ENCODE results near the gene SMIM20. TPM values are rescaled to one million over a fixed set of nuclear protein-coding genes. Genes with fewer than 3 reads are reported as not detected.

SMIM20 gene
- total RNA-seq, 1 donor from 2014 or later = 31.2 TPM

DNA sequence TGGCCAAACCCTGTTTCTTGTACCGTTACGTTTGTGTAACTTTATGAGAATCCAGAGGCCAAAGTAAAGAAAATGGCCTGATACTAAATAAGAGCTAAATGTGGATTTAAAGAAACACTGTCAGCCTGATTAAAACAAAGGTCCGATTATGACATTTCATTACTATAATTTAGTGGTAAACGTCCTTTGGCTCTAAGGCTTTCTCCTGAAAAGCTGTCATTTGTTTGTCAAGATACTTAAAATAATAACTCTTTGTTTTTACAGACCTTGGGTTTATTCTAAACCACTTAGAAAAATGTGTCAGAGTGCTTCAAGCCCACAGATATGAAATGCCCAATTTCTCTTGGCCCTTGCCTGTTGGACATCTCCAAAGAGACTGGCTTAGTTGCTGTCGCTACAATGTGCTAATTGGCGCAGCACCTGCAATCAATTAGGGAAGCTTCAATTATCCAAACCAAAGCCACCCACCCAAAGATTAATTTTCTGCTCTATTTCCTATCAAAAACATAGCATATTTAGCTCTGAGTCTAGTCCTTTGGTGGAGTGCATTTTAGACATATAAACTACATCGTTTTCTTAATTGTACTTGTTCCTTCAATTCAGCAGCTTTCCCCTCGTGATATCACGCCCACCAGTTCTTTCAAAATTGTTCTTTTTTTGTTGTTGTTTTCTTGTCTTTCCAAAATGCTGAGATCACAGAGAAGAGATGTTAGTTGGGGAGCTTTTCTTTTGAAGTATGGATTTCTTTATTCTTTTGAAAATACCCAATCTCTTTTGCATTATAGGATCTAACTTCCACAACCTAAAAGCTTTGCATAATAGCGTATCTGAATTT is 13.6 kb downstream of the SMIM20 start:
- DNase-seq (ENCODE audit: low read depth) = no peak
- no peak overlapping the region for H3K4me3 ChIP-seq (ENCODE audit: low read depth, low read length)
- TF ChIP-seq, protein P1, sequence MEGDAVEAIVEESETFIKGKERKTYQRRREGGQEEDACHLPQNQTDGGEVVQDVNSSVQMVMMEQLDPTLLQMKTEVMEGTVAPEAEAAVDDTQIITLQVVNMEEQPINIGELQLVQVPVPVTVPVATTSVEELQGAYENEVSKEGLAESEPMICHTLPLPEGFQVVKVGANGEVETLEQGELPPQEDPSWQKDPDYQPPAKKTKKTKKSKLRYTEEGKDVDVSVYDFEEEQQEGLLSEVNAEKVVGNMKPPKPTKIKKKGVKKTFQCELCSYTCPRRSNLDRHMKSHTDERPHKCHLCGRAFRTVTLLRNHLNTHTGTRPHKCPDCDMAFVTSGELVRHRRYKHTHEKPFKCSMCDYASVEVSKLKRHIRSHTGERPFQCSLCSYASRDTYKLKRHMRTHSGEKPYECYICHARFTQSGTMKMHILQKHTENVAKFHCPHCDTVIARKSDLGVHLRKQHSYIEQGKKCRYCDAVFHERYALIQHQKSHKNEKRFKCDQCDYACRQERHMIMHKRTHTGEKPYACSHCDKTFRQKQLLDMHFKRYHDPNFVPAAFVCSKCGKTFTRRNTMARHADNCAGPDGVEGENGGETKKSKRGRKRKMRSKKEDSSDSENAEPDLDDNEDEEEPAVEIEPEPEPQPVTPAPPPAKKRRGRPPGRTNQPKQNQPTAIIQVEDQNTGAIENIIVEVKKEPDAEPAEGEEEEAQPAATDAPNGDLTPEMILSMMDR (conservative IDR thresholded peaks at IDR 0.05; ENCODE audit: low read depth, low read length) = no peak

DNA sequence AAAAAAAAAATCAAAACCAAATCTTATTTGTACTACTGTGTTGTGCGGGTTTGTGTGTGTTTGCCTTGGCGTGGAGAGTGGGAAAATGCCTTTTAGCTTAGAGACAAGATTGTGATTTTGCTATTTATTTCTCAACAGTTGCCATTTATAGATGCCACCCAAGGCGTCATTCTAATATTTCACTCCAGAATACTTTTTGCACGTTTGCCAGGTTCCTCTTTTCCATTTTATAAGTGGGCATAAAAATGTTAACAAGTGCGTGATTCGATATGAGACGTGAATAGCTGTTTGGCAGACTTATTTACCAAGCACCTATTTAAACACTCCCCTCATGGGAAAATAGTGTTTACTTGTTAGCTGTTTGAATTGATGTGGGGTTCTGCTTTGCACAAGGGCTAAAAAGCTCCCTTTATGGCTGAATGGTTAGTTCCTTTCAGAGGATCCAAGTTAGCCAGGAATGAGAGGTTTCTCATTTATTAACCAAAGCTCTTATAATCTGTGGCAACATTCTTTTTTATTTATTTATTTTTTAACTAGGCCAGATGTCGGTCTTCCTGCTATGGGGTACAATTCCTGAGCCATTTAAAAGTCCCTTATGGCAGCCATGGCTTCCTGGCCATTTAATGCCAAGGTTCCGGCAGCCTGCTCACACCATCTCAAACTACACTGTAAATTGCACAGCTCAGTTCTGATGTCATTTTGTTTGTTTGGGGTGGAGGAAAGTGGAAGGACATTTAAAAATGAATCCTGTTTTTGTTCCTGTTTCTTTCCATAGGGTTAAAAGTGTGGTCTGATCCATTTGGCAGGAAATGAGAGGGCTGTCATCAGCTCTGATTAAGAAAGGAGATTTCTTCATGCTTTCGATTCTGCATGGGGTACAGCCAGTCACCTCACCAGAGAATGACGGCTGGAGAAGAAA is 14.6 kb downstream of the SMIM20 start:
- TF ChIP-seq, protein P1 (conservative IDR thresholded peaks at IDR 0.05; ENCODE audit: low read depth, low read length) = no peak
- no peak overlapping the region for H3K4me3 ChIP-seq (ENCODE audit: low read depth, low read length)
- DNase-seq (ENCODE audit: low read depth) = no peak

DNA sequence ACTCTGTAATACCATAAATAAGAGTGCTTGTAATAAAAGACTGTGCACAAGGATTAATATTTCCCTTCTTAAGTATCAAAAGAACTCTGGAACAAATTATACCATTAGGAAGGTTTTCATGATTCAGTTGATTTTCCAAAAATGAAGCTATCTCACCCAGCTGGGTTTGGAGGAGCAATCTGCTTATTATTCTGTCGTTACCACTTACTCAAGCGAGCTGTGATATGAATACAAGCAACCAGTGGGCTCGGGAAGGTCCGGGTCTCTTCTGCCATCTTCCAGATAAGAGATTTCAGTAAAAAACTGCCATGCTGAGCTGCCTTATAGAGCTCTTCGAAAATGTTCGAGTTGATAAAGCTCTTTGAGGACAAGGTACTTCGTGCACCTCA is 15.3 kb downstream of the SMIM20 start:
- DNase-seq (ENCODE audit: low read depth) = no peak
- TF ChIP-seq, protein P1 (conservative IDR thresholded peaks at IDR 0.05; ENCODE audit: low read depth, low read length) = no peak
- no peak overlapping the region for H3K4me3 ChIP-seq (ENCODE audit: low read depth, low read length)

- TF ChIP-seq, protein P1 (conservative IDR thresholded peaks at IDR 0.05; ENCODE audit: low read depth, low read length) = no peak
- no peak for DNase-seq (ENCODE audit: low read depth)
- no peak overlapping the region for H3K4me3 ChIP-seq (ENCODE audit: low read depth, low read length)
Measured at GRCh38 chr4:25930731-25931354, 16.8 kb downstream of the SMIM20 start.

DNA sequence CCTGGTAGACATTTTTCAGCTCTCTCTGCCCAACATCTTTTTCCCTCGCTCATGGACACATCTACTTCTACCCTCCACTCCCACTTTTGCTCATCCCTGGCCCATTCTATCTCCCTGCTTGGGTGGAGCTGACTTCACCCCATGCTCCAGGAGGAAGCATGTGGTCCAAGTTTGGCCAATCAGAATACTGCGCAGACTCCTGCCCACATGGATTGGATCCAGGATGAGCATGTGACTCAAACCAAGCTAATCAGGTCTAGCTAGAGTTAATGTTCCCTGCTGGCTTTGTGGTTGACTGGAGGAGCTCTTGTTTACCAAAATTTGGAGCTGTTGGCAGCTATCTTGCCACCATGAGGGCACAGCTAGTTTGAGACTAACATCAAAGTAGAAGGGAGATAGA is 22.7 kb downstream of the SMIM20 start:
- TF ChIP-seq, protein P1 (conservative IDR thresholded peaks at IDR 0.05; ENCODE audit: low read depth, low read length) = no peak
- no peak for DNase-seq (ENCODE audit: low read depth)
- no peak overlapping the region for H3K4me3 ChIP-seq (ENCODE audit: low read depth, low read length)

GRCh38 chr4:25937801-25938200 is 23.8 kb downstream of the SMIM20 start:
- DNase-seq (ENCODE audit: low read depth) = no peak
- TF ChIP-seq, protein P1 (conservative IDR thresholded peaks at IDR 0.05; ENCODE audit: low read depth, low read length) = no peak
- no peak overlapping the region for H3K4me3 ChIP-seq (ENCODE audit: low read depth, low read length)

All from epithelial cell of proximal tubule (primary cell).